ENCODE data around the gene ZBTB17.

Gene ZBTB17

DNA sequence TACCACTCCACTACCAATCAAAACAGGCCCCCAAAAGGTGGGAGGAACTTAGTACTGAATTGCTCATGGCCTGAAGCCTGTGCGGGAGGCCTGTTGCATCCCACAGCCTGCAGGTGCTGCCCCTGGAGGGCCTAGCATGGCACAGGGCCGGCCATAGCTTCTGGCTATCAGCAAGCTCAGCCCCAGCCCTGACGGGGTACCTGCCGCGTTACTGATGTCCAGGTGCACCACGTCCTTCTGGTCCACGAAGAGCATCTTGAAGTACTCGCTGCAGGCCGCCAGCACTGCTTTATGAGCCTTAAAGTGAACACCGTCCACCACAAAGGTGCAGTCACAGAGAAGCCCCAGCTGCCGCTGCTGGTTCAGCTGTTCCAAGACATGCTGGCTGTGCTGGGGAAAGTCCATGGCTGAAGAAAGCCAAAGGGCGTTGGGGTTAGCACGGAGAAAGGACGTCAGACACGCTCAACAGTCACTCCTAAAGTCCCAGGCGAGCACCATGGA is 27.8 kb downstream of the ZBTB17 start:
- in situ Hi-C loops (cut with MboI; ENCODE audit: low sequenced_read_pairs): no loop called here

DNA sequence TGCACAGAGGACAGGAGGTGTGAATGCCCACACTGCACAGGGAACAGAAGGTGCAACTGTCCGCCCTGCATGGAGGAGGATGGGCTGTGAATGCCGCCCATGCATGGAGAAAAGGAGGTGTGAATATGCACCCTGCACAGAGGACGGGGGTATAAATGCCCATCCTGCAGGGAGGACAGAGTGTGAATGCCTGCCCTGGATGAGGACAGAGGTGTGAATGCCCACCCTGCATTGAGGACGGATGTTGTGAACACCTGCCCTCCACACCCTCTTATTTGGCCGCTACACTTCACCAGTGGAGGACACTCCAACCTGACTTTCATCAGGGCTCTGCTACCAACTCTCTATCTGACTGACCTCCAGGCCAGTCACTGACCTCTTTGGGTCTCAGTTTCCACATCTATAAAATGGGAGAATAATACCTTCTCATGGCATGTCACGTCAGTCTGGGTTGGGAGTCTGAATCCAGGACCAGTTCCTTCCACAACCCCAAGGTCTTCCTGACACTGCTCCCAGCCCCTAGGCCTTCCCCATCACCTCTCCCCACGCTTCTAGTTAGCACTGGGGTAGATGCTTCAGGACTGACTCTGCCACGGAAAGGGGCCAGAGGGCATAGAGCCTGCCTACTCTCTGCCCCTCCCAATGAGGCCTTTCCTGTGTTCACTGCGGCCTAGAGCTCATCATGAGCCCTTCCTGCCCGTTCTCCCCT is 28.4 kb downstream of the ZBTB17 start:
- in situ Hi-C loops (cut with MboI; ENCODE audit: low sequenced_read_pairs): no loop called here

DNA sequence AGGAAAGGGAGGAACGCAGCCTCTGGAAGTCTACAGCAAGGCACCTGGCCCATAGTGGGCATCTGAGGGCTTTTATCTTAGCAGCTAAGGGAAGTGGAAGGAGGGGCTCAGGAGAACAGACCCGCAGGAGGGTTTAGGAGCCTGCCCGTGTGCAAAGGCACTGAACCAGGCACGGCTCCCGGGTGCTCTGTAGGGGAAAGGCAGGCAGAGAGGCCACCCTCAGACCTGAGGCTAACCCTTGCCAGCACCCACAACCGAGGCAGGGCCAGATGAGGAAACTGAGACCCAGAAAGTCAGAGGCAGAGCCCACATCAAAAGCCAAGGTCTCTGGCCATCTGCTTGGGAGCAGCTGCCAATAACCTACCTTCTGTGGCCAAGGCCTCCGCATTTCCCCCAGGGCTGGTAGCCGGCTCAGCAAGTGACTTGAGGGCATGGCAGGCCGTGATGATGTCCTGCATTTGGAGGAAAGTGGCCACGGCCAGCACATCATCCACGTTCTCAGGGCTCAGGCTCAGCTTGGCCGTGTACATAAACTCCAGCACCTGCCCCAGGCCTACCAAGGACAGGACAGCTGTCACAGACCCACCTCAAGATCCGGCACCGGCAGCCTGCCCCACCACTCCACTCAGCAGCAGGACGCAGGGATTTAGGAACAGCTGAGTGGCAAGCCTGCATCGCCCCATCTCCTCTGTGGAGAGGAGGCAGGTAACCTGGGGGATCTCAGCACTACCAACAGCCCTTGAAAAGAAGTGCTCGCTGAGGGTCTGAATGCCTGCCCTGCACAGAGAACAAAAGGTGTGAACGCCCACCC is 29.1 kb downstream of the ZBTB17 start:
- in situ Hi-C loops (cut with MboI; ENCODE audit: low sequenced_read_pairs): no loop called here

DNA sequence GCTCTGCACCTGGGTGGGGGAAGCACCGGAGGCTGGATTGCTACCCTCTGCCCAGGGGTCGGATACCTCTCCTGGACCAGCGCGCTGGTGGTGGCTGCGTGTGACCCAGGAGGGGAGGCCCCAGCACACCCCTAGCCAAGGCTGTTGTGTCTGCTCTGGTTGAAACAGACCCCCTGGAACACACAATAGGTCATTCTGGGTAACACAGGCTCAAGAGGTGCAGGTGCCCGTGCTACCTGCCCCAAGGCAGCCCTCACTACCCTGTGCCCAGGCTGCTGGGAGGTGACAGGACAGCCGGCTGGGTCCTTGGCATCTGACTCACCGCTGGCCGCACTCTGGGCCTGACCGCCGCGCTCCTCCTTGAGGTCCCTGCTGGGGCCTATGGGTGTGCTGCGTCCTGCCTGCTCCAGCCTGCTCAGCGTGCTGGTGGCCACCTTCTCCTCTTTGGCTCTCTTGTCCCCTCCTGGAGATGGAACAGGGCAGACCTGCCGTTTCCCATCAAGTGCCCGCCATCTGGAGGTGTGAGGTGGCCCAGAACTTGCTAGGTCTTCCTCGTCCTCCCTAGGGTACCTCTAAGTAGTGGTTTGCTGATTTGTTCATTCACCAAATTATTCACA is 30.0 kb downstream of the ZBTB17 start:
- in situ Hi-C loops (cut with MboI; ENCODE audit: low sequenced_read_pairs): no loop called here

DNA sequence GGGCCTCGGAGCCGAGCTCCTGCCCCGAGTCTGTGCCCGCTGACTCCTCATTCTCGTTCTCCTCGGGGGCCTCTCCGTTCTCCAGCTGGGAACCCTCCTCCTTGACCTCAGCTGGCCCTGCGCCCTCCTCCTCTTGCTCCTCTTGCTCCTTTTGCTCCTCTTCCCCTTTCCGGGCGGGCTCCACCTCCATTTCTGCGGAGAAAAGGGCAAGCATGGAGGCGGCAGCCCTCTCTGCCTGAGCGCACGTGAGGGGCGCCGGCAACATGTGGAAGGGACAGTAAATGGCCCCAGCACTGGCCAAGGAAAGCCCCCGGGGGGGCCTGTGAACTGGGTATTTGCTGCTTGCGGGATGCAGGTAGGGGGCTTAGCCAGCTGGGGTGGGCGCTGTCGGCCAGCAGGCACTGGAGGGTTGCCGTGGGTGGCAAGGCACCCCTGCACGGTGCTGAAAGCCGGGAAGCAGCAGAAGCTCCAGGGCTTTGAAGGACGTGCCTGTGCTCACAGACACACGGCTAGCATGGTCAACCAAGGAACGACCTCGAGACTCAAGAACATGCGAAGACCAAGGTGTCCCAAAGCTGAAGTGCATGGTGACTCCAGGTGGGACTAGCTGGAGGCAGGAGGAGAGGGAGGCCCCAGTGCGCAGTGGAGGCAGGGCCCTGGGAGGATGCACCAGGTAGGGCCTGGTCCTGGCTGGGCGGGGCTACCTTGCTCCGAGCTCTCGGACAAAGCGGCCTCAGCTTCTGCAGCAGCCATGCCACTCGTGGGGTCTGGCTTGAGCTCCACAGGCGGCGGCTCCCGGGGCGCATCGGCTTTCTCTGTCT is 30.7 kb downstream of the ZBTB17 start:
- in situ Hi-C loops (cut with MboI; ENCODE audit: low sequenced_read_pairs): no loop called here

DNA sequence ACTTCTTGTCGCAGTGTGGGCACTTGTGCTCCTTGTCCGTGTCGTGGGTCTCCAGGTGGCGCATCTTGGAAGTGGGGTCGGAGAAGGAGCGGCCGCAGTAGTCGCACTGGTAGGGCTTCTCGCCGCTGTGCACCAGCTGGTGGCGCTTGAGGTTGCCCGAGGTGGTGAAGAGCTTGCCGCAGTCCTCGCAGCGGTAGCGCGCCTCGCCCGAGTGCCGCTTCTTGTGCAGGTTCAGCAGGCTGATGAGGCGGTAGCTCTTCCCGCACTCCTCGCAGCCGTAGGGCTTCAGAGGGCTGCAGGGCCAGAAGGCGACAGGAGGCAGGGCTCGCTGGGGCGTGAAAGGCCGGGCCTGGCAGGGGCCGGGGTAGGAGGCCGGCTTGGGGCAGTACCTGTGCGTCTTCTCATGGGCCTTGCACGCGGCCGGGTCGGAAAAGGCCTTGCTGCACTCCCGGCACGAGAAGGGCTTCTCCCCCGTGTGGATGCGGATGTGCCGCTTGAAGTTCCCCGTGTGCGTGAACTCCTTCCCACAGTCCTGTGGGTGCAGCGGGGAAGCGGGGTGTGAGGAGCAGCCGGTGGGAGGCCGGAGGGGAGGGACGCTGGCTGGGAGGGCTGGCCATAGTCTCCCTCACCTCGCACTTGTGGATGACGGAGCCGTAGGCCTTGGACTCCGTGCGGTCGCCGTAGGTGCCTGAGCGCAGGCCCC is 31.4 kb downstream of the ZBTB17 start:
- in situ Hi-C loops (cut with MboI; ENCODE audit: low sequenced_read_pairs): no loop called here

DNA sequence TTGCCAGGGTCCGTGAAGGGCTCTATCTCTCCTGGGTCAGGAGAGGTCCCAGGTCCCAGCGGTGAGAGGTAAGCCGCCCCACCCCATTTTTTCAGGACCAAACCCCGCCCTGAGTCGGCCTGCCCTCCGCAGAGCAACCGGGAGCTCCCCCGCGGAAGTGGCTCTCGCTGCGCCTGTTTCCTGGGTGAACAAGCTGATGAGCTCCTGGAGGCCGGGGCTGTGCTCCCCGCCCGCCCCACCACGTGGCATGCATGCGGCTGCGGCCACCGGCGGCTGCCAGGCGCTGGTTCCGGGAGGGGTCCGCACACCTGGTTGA is 32.0 kb downstream of the ZBTB17 start:
- in situ Hi-C loops (cut with MboI; ENCODE audit: low sequenced_read_pairs): no loop called here

DNA sequence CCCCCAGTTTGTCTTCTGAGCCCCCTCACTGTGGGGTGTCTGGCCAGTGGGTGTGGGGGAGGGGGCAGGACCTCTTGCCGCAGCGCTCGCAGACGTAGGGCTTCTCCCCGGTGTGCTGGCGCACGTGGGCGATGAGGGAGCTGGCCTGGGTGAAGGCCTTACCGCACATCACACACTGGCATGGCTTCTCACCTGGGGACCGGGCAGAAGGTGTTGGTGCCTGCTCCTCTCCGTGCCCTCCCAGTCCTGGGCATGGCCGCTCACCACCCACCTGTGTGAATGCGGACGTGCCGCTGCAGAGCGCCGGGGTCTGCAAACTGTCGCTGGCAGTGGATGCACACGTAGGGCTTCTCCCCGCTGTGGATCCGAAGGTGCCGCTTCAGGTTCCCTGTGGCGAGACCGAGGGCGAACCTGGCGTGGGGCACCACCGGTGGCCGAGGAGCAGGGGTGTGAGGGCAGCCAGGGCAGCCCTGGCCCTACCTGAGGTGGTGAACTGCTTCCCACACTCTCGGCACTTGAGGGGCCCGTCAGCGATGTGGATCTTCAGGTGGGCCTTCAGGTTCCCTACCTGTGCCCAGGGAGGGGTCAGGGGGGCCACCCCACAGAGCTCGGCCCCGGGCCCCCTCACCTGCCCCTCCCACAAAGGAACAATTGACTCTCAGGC is 32.4 kb downstream of the ZBTB17 start:
- in situ Hi-C loops (cut with MboI; ENCODE audit: low sequenced_read_pairs): no loop called here

DNA sequence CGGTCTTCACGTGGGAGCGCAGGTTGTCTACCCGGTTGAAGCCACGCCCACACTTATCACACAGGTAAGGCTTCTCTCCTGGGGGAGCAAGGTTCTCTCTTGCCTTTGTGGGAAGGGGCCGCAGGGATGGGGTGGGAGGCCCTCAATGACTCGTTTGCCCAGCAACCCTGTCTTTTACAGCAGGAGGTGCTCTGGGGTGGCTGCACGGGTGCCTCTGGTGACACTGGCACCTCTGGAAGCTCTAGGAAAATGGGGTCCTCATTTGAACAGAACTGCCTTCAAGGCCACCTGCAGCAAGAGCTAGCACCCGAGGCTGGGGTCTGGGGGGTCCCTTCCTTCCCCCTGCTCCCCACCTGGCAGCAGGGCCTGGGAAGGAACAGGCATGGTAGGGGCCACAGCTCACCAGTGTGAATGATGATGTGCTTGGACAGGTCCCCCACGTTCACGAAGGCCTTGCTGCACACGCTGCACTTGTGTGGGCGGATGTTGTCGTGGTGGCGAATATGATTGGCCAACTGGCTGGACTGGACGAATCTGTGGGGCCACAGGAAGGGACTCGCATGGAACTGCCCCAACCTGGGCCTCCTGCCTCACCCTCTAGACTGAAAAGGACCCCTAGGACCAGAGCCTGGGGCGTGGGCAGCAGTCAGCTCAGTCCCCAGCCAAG is 33.1 kb downstream of the ZBTB17 start:
- in situ Hi-C loops (cut with MboI; ENCODE audit: low sequenced_read_pairs): no loop called here

DNA sequence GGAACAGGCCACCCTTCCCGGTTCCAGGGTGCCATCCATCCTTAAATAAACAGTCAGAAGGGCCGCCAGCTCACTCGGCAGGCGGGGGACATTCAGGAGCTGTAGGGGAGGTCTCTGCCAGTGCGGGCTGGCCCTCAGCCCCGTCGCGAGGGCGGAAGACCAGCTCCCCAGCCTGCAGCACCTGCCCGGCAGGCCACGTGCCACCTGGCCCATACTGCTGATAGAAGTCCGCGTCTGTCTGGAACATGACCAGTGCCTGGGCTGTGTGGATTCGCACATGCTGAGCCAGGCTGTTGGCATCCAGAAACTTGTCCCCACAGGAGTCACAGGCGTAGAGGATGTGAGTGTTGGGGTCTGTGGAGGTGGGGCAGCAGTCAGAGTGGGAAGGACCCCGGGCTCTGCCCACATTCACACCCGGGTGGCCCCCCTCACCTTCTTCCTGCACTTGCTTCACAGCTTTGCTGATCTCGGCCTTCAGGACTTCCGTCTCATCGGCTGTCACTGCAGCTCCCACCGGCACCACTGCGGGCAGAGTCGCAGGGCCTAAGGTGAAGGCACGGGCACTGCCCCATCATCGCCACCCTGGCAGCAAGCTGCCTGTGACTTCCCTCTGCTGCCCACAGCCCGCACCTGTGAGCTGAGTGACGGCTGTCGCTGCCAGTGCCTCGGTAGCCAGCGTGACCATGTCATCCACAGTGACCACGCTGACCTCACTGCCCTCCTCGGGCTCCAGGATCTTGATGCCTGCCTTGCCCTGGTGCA is 33.8 kb downstream of the ZBTB17 start:
- in situ Hi-C loops (cut with MboI; ENCODE audit: low sequenced_read_pairs): no loop called here

DNA sequence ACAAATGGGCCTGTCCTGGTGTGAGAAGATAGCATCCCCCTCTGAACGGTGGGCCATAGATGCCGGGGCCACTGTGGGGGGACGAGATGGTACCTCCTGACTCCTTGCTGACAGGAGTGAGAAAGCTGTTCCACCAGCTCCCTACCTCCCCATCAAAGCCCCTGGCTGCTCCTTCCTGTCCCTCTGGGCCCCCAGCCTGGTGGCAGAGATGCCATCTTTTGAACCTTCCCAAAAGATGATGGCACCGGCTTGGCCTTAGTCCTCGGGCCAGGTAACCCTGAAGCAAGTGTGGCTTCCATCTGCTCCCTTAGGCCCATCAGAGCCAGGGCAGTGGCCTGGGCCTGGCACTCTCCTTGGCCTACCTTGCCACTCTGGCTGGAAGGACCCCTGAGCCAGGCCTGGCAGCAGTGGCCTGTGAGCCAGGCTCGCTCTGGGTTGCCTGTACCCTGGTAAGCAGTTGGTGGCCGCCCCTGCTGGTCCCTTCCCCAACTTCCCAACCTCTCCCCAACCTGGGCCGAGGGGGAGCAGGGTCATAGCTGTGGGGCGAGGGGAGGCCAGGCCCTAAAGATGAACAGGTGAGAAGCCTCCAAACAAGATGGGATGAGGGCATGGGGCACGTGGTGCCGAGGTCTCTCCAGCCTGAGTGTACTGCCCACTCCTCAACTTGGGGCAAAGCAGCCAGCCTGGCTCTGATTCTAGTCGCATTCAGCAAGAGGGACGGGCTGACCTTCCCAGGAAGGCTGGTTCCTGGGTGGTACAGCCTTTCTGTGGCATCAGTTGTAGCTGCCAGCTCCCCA is 34.7 kb downstream of the ZBTB17 start:
- in situ Hi-C loops (cut with MboI; ENCODE audit: low sequenced_read_pairs): no loop called here

DNA sequence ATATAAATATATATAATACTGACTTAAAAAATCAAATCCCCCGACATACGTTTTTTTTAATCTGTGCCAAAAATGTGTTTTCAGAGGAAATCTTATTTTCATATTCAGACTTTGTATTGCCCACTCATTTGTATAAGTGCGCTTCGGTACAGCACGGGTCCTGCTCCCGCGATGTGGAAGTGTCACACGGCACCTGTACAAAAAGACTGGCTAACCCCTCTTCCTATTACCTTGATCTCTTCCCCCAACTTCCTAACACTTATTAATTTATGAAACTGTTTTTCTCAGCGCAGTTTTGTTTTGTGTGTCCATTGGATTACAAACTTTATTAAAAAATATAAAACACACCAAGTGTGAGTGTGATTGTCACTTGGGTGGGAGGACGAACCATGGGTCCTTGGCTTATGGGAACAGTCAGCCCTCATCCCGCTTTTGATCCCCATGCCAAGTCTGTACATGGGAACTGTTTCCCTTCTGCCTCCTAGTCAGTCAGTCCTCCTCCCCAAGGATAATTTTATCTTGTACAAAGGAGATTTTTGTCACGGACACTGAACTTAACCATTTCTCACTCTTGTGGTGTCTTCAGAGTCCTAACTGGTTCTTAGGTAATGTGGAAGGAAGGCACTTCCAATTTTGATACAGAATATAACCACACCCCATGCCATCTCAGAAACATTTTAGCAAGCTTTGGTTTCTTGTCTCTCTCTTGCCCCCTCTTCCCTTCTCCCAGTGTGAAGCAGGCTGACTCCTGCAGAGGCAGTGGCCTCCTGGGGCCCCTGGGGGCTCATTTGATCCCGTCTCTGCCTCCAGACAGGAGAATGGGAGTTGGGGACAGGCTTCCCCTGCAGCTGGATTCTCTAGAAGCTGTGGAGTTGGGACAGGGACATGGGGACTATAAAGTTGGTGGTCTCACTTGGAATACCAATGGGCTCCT is 35.5 kb downstream of the ZBTB17 start:
- in situ Hi-C loops (cut with MboI; ENCODE audit: low sequenced_read_pairs): no loop called here

DNA sequence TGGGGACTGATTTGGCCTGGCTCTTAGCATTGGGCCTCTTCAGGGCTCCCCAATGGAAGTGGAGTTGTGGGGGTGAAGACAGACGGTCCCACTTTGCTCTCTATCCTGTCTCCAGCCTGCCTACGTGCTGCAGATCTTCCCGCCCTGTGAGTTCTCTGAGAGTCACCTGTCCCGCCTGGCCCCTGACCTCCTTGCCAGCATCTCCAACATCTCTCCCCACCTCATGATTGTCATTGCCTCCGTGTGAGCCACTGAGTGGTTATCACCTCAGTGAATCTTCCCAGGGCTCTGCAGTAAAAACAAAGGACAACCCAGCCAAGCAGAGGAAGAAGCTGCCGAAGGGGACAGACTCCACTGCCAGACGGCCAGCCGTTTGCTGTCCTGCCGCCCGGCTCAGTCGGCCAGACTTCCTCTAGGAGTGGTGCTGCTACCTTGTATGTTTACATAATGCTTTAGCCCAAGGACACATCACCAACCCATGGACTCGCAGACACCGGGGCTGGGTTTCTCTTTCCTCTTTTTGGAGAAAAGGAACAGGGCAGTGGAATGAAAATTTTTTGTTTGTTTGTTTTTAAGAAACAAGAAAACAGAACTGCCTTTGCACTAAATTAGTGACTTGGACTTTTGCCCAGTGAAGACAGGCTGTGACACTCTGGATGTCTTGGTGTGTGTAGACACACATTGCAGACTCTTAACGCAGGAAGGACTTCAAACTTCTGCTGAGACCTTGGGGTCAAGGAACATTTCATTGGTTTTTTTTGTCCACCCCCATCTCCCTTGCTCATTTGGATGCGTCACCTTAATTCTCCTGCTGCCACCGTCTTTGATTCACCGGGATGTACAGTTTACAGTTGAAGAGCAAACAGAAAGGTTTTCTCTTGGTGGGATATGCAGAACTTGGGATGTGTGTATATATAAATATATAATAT is 36.5 kb downstream of the ZBTB17 start:
- in situ Hi-C loops (cut with MboI; ENCODE audit: low sequenced_read_pairs): no loop called here

DNA sequence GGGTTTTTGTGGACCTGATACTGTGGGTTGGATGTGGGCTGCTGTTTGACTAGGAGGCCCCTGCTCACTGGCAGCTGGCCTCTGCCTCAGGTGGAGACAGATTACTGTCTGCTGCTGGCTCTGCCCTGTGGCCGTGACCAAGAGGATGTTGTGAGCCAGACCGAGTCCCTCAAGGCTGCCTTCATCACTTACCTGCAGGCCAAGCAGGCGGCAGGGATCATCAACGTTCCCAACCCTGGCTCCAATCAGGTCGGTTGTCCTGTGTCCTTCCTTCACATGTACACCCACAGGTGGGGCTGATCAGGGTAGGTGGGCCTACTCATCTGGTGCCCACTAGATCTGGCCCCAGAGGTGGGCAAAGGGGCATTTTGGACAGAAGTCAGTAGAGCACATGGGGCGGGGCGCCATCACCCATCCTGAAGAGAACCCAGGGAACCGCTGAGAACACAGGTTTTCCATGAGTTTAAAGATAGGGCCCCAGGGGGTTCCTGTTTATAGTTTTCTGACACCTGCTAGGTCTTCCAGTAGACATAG is 37.2 kb downstream of the ZBTB17 start:
- in situ Hi-C loops (cut with MboI; ENCODE audit: low sequenced_read_pairs): no loop called here

DNA sequence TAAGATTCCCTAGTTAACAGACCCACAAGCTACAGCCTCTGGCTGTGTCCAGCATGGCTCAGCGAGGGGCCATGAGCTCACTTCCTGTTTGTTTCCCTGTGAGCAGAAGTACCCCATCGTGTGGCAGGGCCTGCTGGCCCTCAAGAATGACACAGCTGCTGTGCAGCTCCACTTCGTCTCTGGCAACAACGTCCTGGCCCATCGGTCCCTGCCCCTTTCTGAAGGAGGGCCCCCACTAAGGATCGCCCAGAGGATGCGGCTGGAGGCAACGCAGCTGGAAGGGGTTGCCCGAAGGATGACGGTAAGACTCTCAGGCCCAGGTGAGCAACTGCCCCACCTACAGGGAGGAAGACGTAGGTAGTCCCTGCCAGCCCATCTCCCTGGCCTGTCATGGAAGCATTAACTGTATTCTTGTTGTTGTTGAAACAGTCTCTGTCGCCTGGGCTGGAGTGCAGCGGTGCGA is 38.2 kb downstream of the ZBTB17 start:
- in situ Hi-C loops (cut with MboI; ENCODE audit: low sequenced_read_pairs): no loop called here

Measured in HL-60/S4 treated with retinoic acid at 250 ng/mL for 4 days and 3 days (cell line).